SK-N-SH (cell line): Measurements from ENCODE around the gene PPP1R3F. TPM values are rescaled to one million over a fixed set of nuclear protein-coding genes. Genes with fewer than 3 reads are reported as not detected.

Experiments
- CTCF ChIA-PET: fragments of 300-600, 350-600 bp; formaldehyde crosslinking; extraction: SDS; loops from one replicate; lab custom pipeline; 2021; lab: Yijun Ruan, JAX
- POLR2A ChIA-PET: fragments of 350-600 bp; sonication (Branson Sonifier 250); formaldehyde crosslinking; extraction: SDS; loops from one replicate; lab custom pipeline; 2020; ENCODE audit warnings: antibody characterized with exemption, inconsistent platforms; lab: Yijun Ruan, JAX
- DNase-seq: peaks from one replicate; pipeline ENCODE4 v3.0.0; 2012
- H2AFZ ChIP-seq: fragments of 200-600 bp; sonication (generic); 2 replicates; pipeline ENCODE4 v1.8.1; 2016; ENCODE audit warnings: antibody characterized with exemption, mild to moderate bottlenecking, low read depth
- H3F3A ChIP-seq: fragments of 200-600 bp; sonication (generic); replicated peaks from 2 replicates; pipeline ENCODE3; 2016; ENCODE audit warnings: antibody characterized with exemption, mild to moderate bottlenecking; ENCODE audit not compliant: insufficient read depth
- H3K27ac ChIP-seq, 2 experiments: fragments of 200-500 bp in 1 of 2; fragments of 200-600 bp in 1 of 2; sonication (Bioruptor generic) in 1 of 2; sonication (generic), shearing (Covaris generic) in 1 of 2; 2 replicates each; pipeline versions ENCODE4 v1.5.1 to v1.6.1; 2014 to 2016; ENCODE audit warnings: low read depth in 2 of 2, inconsistent platforms in 1 of 2, low read length in 1 of 2, mild to moderate bottlenecking in 1 of 2, mixed read lengths in 1 of 2
- H3K27me3 ChIP-seq: fragments of 200-600 bp; sonication (generic), shearing (Covaris generic); 2 replicates; pipeline ENCODE4 v1.6.1; 2016; ENCODE audit warnings: mixed run types; ENCODE audit not compliant: insufficient read depth
- H3K36me3 ChIP-seq, 2 experiments: fragments of 200-500 bp in 1 of 2; fragments of 200-600 bp in 1 of 2; sonication (Bioruptor generic) in 1 of 2; sonication (generic) in 1 of 2; replicated peaks in 1 of 2; 2 replicates each; pipeline versions ENCODE3 to v1.5.1; 2014 to 2016; ENCODE audit warnings: low read length in 1 of 2, mild to moderate bottlenecking in 1 of 2; ENCODE audit not compliant: insufficient read depth in 2 of 2, control insufficient read depth in 1 of 2
- H3K4me1 ChIP-seq, 2 experiments: fragments of 200-500 bp in 1 of 2; fragments of 200-600 bp in 1 of 2; sonication (Bioruptor generic) in 1 of 2; sonication (generic), shearing (Covaris generic) in 1 of 2; 2 replicates each; pipeline versions ENCODE4 v1.5.1 to v1.6.1; 2014 to 2016; ENCODE audit warnings: low read depth in 1 of 2, low read length in 1 of 2, mixed run types in 1 of 2; ENCODE audit not compliant: insufficient read depth in 2 of 2, control insufficient read depth in 1 of 2
- H3K4me2 ChIP-seq: fragments of 200-600 bp; sonication (generic), shearing (Covaris generic); 2 replicates; pipeline ENCODE4 v1.6.1; 2017; ENCODE audit warnings: mixed run types
- H3K4me3 ChIP-seq, 2 experiments: fragments of 200-500 bp in 1 of 2; fragments of 200-600 bp in 1 of 2; sonication (Bioruptor generic) in 1 of 2; sonication (generic), shearing (Covaris generic) in 1 of 2; 2 replicates each; pipeline versions ENCODE4 v1.5.1 to v1.8.1; 2014 to 2016; ENCODE audit warnings: low read depth in 2 of 2, inconsistent platforms in 1 of 2, low read length in 1 of 2, mild to moderate bottlenecking in 1 of 2, mixed read lengths in 1 of 2, moderate library complexity in 1 of 2
- H3K79me2 ChIP-seq: fragments of 200-600 bp; sonication (generic); 2 replicates; pipeline ENCODE4 v1.8.1; 2017; ENCODE audit warnings: mild to moderate bottlenecking; ENCODE audit not compliant: insufficient read depth
- H3K9ac ChIP-seq: fragments of 200-600 bp; sonication (generic); 2 replicates; pipeline ENCODE4 v1.6.1; 2017; ENCODE audit warnings: mixed run types
- H3K9me2 ChIP-seq: fragments of 200-600 bp; sonication (generic); 2 replicates; pipeline ENCODE4 v1.6.1; 2017; ENCODE audit warnings: mixed run types
- H3K9me3 ChIP-seq: fragments of 200-600 bp; sonication (generic); 2 replicates; pipeline ENCODE4 v1.6.1; 2017; ENCODE audit warnings: mixed run types, mild to moderate bottlenecking, moderate library complexity
- H4K20me1 ChIP-seq: fragments of 200-600 bp; sonication (generic); 2 replicates; pipeline ENCODE4 v1.6.1; 2017; ENCODE audit warnings: mild to moderate bottlenecking, mixed run types; ENCODE audit not compliant: insufficient read depth
- CHD2 ChIP-seq: fragments of 150-350 bp; IDR thresholded peaks from 2 replicates; pipeline ENCODE4 v1.6.1; 2018; ENCODE audit warnings: low read length; ENCODE audit not compliant: partially characterized antibody
- CTCF ChIP-seq: fragments of 200-600 bp; sonication (generic); IDR thresholded peaks from 2 replicates; pipeline ENCODE4 v1.6.1; 2017; ENCODE audit warnings: antibody characterized with exemption, mild to moderate bottlenecking, moderate library complexity
- EP300 ChIP-seq, 2 experiments: IDR thresholded peaks; 2 replicates each; pipeline versions ENCODE4 v1.4.0 to v1.6.1; 2012; ENCODE audit warnings: borderline replicate concordance in 1 of 2, low read depth in 1 of 2, low read length in 1 of 2
- EZH2phosphoT487 ChIP-seq: fragments of 200-600 bp; sonication (generic); IDR thresholded peaks from 2 replicates; pipeline ENCODE4 v1.6.1; 2017; ENCODE audit warnings: low read depth, mixed run types, mild to moderate bottlenecking, antibody characterized with exemption, moderate library complexity, borderline replicate concordance
- FOSL2 ChIP-seq: IDR thresholded peaks from 2 replicates; pipeline ENCODE4 v1.4.0; 2012; ENCODE audit warnings: low read depth, mild to moderate bottlenecking, moderate library complexity, borderline replicate concordance
- FOXJ3 ChIP-seq: sonication (generic); formaldehyde crosslinking; IDR thresholded peaks from 2 replicates; pipeline ENCODE4 v1.5.1; 2020; ENCODE audit warnings: mild to moderate bottlenecking, missing genetic modification reagents
- FOXM1 ChIP-seq: IDR thresholded peaks from 2 replicates; pipeline ENCODE4 v1.4.0; 2012; ENCODE audit warnings: low read depth, mild to moderate bottlenecking
- GABPA ChIP-seq: IDR thresholded peaks from 2 replicates; pipeline ENCODE4 v1.4.0; 2012; ENCODE audit warnings: low read depth, mild to moderate bottlenecking
- GATA2 ChIP-seq: sonication (generic); formaldehyde crosslinking; IDR thresholded peaks from 2 replicates; pipeline ENCODE4 v1.5.0; 2020; ENCODE audit warnings: mild to moderate bottlenecking, missing genetic modification reagents
- MEF2A ChIP-seq: IDR thresholded peaks from 2 replicates; pipeline ENCODE4 v1.4.0; 2012; ENCODE audit warnings: low read depth, borderline replicate concordance
- MXI1 ChIP-seq: IDR thresholded peaks from 2 replicates; pipeline ENCODE4 v1.6.1; 2012; ENCODE audit warnings: mild to moderate bottlenecking, low read depth, low read length, improper control_type of control experiment
- NFIC ChIP-seq: IDR thresholded peaks from 2 replicates; pipeline ENCODE4 v1.4.0; 2012; ENCODE audit warnings: borderline replicate concordance
- NRF1 ChIP-seq: IDR thresholded peaks from 2 replicates; pipeline ENCODE4 v1.6.1; 2012; ENCODE audit warnings: low read depth, mild to moderate bottlenecking, low read length
- POLR2AphosphoS5 ChIP-seq: IDR thresholded peaks from 2 replicates; pipeline ENCODE4 v1.6.1; 2012; ENCODE audit warnings: low read depth, low read length
- RAD21 ChIP-seq: IDR thresholded peaks from 2 replicates; pipeline ENCODE4 v1.6.1; 2012; ENCODE audit warnings: mild to moderate bottlenecking, low read length
- RCOR1 ChIP-seq: fragments of 150-350 bp; IDR thresholded peaks from 2 replicates; pipeline ENCODE4 v1.6.1; 2017; ENCODE audit warnings: antibody characterized with exemption, low read length
- RFX5 ChIP-seq: IDR thresholded peaks from 2 replicates; pipeline ENCODE4 v1.6.1; 2012; ENCODE audit warnings: mild to moderate bottlenecking, improper control_type of control experiment, low read length
- SIN3A ChIP-seq: IDR thresholded peaks from 2 replicates; pipeline ENCODE4 v1.6.1; 2012; ENCODE audit warnings: low read depth, mild to moderate bottlenecking, low read length, moderate library complexity, borderline replicate concordance
- SMC3 ChIP-seq: IDR thresholded peaks from 2 replicates; pipeline ENCODE4 v1.6.1; 2012; ENCODE audit warnings: low read depth, low read length, improper control_type of control experiment
- TCF12 ChIP-seq: IDR thresholded peaks from 2 replicates; pipeline ENCODE4 v1.4.0; 2012
- USF2 ChIP-seq: fragments of 150-350 bp; IDR thresholded peaks from 2 replicates; pipeline ENCODE4 v1.6.1; 2017; ENCODE audit warnings: antibody characterized with exemption, low read length, low read depth, borderline replicate concordance
- YY1 ChIP-seq: IDR thresholded peaks from 2 replicates; pipeline ENCODE4 v1.4.0; 2012; ENCODE audit warnings: low read depth, mild to moderate bottlenecking
- WGBS: methylation state at CpG from one replicate; pipeline ENCODE4 v1.1.6; 2017; ENCODE audit warnings: low lambda C conversion rate; 5-methylcytosine and 5-hydroxymethylcytosine counted together
- polyA plus RNA-seq, 3 experiments: library from polyadenylated mRNA; depleted of rRNA; stranded (reverse); fragments of >200 nt; gene quantifications; 2 replicates each; pipeline ENCODE4 v1.2.3, GENCODE V29; 2012

Gene PPP1R3F
- polyA plus RNA-seq, 1 of the 3 experiments (the other 2 are of a cell fraction), result 6.2 TPM

- Histone ChIP-seq H2AFZ (no peak overlapping the region), H3K4me1 (no peaks in the 10 kb centered on the region; a peak in 1 of 4 replicates), H3K27ac (no peak overlapping the region), H3K9ac (no peak overlapping the region), H3K4me3 (no peak overlapping the region), H3K27me3 (peaks cover 8% of the 10 kb centered on the region; the same call in 1 of the 2 replicates), H3K9me3 (no peaks in the 10 kb centered on the region), H3K79me2 (no peaks in the 10 kb centered on the region), H3K4me2 (no peak overlapping the region), H4K20me1 (no peaks in the 10 kb centered on the region), H3K36me3 (no peaks in the 10 kb centered on the region), H3K9me2 (no peaks in the 10 kb centered on the region), H3F3A (no peaks in the 10 kb centered on the region)
- CTCF ChIA-PET, result interaction anchor here (2.2 kb wide), 1 partner anchor 468 kb away, joined by 6 read pairs; no protein-coding TSS in a partner anchor
- no peak for TF ChIP-seq RCOR1
- no peak for TF ChIP-seq FOXJ3 (CRISPR knock-in tag)
- no peak for TF ChIP-seq MEF2A
- POLR2A ChIA-PET, result no interaction called here
- DNase-seq, result no peak
- WGBS, result 81% methylated on average over 3 of the region's 4 CpGs
These were observed 17.0 kb downstream of the PPP1R3F start for GRCh38 chrX:49286581-49286980.

GRCh38 chrX:49287665-49288064, 18.1 kb downstream of the PPP1R3F start:
- no peaks in the 10 kb centered on the region for H3F3A ChIP-seq
- H3K9ac ChIP-seq, result no peak overlapping the region
- ChIA-PET CTCF (no interaction called here), POLR2A (no interaction called here)
- H2AFZ ChIP-seq, result no peak overlapping the region
- no peaks in the 10 kb centered on the region for H3K9me3 ChIP-seq
- TF ChIP-seq SIN3A (no peak), CTCF (no peak), NRF1 (no peak), EP300 (IDR thresholded peaks at IDR 0.05; ENCODE audit: borderline replicate concordance in 1 of 2, low read depth in 1 of 2, low read length in 1 of 2) (no peak), CHD2 (no peak), POLR2AphosphoS5 (no peak), FOSL2 (no peak), TCF12 (no peak), USF2 (no peak), RFX5 (no peak), EZH2phosphoT487 (no peak), SMC3 (no peak), FOXM1 (no peak), NFIC (no peak), RCOR1 (no peak), GATA2 (CRISPR knock-in tag) (no peak), YY1 (no peak), MXI1 (no peak), RAD21 (no peak), GABPA (no peak)
- no peak for DNase-seq
- no peak overlapping the region for H3K4me2 ChIP-seq
- H4K20me1 ChIP-seq, result no peaks in the 10 kb centered on the region
- H3K27me3 ChIP-seq, result peaks cover 10% of the 10 kb centered on the region; the same call in 1 of the 2 replicates
- no peaks in the 10 kb centered on the region for H3K79me2 ChIP-seq
- H3K4me1 ChIP-seq, result no peaks in the 10 kb centered on the region
- H3K36me3 ChIP-seq, result no peaks in the 10 kb centered on the region
- no peak overlapping the region for H3K4me3 ChIP-seq
- 42% methylated on average over 1 of the region's 1 CpG for WGBS
- no peak overlapping the region for H3K27ac ChIP-seq
- no peaks in the 10 kb centered on the region for H3K9me2 ChIP-seq
